Naive thymus-derived CD4-positive, alpha-beta T cell (primary cell): ENCODE data around the gene HEMK1. TPM values are rescaled to one million over a fixed set of nuclear protein-coding genes. Genes with fewer than 3 reads are reported as not detected.

Source experiments
- ATAC-seq: fragments of 150-1000 bp; cut with Tn5 transposase; 2 replicates; pipeline ENCODE4 v1.10.0; 2021; ENCODE audit warnings: mild to moderate bottlenecking, moderate library complexity
- CTCF ChIA-PET: fragments of 350-600 bp; sonication (Branson Sonifier 250); formaldehyde crosslinking; loops from one replicate; lab custom pipeline; 2021; ENCODE audit warnings: antibody characterized with exemption; lab: Charles Lee
- POLR2A ChIA-PET: fragments of 350-600 bp; sonication (Branson Sonifier 250); formaldehyde crosslinking; loops from one replicate; lab custom pipeline; 2021; ENCODE audit warnings: antibody characterized with exemption, inconsistent platforms; lab: Charles Lee
- DNase-seq, 9 donors: peaks; one replicate each; pipeline versions ENCODE4 v3.0.0 to v3.0.0-alpha.2; 2020 to 2022; ENCODE audit warnings: mixed read lengths in 1 of 9
- H3K27ac ChIP-seq: one replicate; pipeline ENCODE4 v1.7.0; 2013; ENCODE audit warnings: mild to moderate bottlenecking, low read depth, low read length, moderate library complexity
- H3K27me3 ChIP-seq, 2 donors: one replicate each; pipeline ENCODE4 v1.7.0; 2013; ENCODE audit warnings: low read length in 2 of 2, mild to moderate bottlenecking in 2 of 2, moderate library complexity in 2 of 2; ENCODE audit not compliant: control insufficient read depth in 2 of 2, insufficient read depth in 2 of 2
- H3K36me3 ChIP-seq, 3 experiments: 1 replicate in 2 of 3; 2 replicates in 1 of 3; pipeline ENCODE4 v1.7.0; 2013; ENCODE audit warnings: low read length in 3 of 3, mild to moderate bottlenecking in 3 of 3, moderate library complexity in 1 of 3; ENCODE audit not compliant: insufficient read depth in 3 of 3, control insufficient read depth in 2 of 3
- H3K4me1 ChIP-seq, 2 donors: one replicate each; pipeline ENCODE4 v1.7.0; 2013; ENCODE audit warnings: low read length in 2 of 2, mild to moderate bottlenecking in 2 of 2, moderate library complexity in 1 of 2; ENCODE audit not compliant: control insufficient read depth in 2 of 2, insufficient read depth in 2 of 2
- H3K4me3 ChIP-seq: 2 replicates; pipeline ENCODE4 v1.7.0; 2013; ENCODE audit warnings: mild to moderate bottlenecking, low read length
- H3K9me3 ChIP-seq, 3 experiments: 1 replicate in 2 of 3; 2 replicates in 1 of 3; pipeline ENCODE4 v1.7.0; 2013; ENCODE audit warnings: low read length in 3 of 3; ENCODE audit not compliant: control insufficient read depth in 2 of 3
- H3K27ac Mint-ChIP-seq, 9 donors: one replicate each; pipeline ENCODE4 v1.8.0; 2020 to 2022; ENCODE audit warnings: mixed read lengths in 9 of 9, mild to moderate bottlenecking in 8 of 9, moderate library complexity in 5 of 9, inconsistent platforms in 2 of 9
- H3K27me3 Mint-ChIP-seq, 5 donors: one replicate each; pipeline ENCODE4 v1.8.0; 2021 to 2022; ENCODE audit warnings: mixed read lengths in 5 of 5, mild to moderate bottlenecking in 1 of 5
- H3K36me3 Mint-ChIP-seq, 5 donors: one replicate each; pipeline ENCODE4 v1.8.0; 2020 to 2022; ENCODE audit warnings: mixed read lengths in 5 of 5, mild to moderate bottlenecking in 3 of 5, inconsistent platforms in 1 of 5
- H3K4me1 Mint-ChIP-seq, 7 donors: one replicate each; pipeline ENCODE4 v1.8.0; 2020 to 2022; ENCODE audit warnings: mixed read lengths in 7 of 7, mild to moderate bottlenecking in 3 of 7, inconsistent platforms in 1 of 7
- H3K4me3 Mint-ChIP-seq, 10 donors: one replicate each; pipeline ENCODE4 v1.8.0; 2020 to 2022; ENCODE audit warnings: mild to moderate bottlenecking in 10 of 10, mixed read lengths in 10 of 10, moderate library complexity in 6 of 10, inconsistent platforms in 2 of 10
- H3K9me3 Mint-ChIP-seq, 11 donors: one replicate each; pipeline ENCODE4 v1.8.0; 2020 to 2022; ENCODE audit warnings: mixed read lengths in 11 of 11, mild to moderate bottlenecking in 4 of 11, inconsistent platforms in 1 of 11, moderate library complexity in 1 of 11
- intact Hi-C, 2 donors: fragments of 100-400 bp; cut with micrococcal nuclease; formaldehyde crosslinking; loops; one replicate each; pipeline ENCODE4 v1.15.1; 2023
- polyA plus RNA-seq, 2 donors: library from polyadenylated mRNA; unstranded; fragments of 300-500 nt; fragmentation: Illumina TruSeq; gene quantifications; one replicate each; pipeline ENCODE4 v1.2.3, GENCODE V29; 2021
- total RNA-seq, 6 experiments: library from RNA in 5 of 6; stranded (reverse) in 5 of 6; gene quantifications; 1 replicate in 5 of 6; 2 replicates in 1 of 6; pipeline ENCODE4 v1.2.3 and lab custom pipeline; 2021 to 2026

Gene HEMK1
- total and polyA plus RNA-seq, 7 experiments from 2014 or later, result 32.1 to 71.1 (median 40.1) TPM

GRCh38 chr3:50588759-50589433, 19.6 kb downstream of the HEMK1 start:
- DNase-seq (no peak), ATAC-seq (no peak)
- intact Hi-C loops, result no loop called here
- peaks cover 39 to 90% (median 63%) of the 10 kb centered on the region in 7 donors for H3K4me1 Mint-ChIP-seq
- peak overlapping the region; percentile 21 to 69 (median 58) for H3K4me3 Mint-ChIP-seq
- no peaks in the 10 kb centered on the region for H3K9me3 Mint-ChIP-seq
- Histone ChIP-seq H3K4me3 (no peak overlapping the region), H3K4me1 (peaks cover 42 to 60% of the 10 kb centered on the region in 2 donors), H3K27ac (peak overlapping the region; percentile 62), H3K36me3 (peaks cover 0 to 9% (median 0%) of the 10 kb centered on the region in 3 experiments), H3K27me3 (no peaks in the 10 kb centered on the region), H3K9me3 (no peaks in the 10 kb centered on the region)
- H3K27me3 Mint-ChIP-seq, result no peaks in the 10 kb centered on the region
- POLR2A ChIA-PET, result interaction anchor here (6.3 to 11.1 kb wide), 3 partner anchors 11 to 19 kb away, joined by 78 to 410 read pairs (median 130); partner anchors contain the start of genes C3orf18, CISH, HEMK1 and MAPKAPK3
- CTCF ChIA-PET, result interaction anchor here (1.3 to 11.1 kb wide), 4 partner anchors 10 to 22 kb away, joined by 5 to 268 read pairs (median 51); partner anchors contain the start of genes C3orf18, CISH, HEMK1 and MAPKAPK3
- peaks cover 0 to 14% (median 0%) of the 10 kb centered on the region in 5 donors for H3K36me3 Mint-ChIP-seq
- H3K27ac Mint-ChIP-seq, result peak overlapping the region; percentile 67 to 95 (median 82)

GRCh38 chr3:50591196-50591741, 21.9 kb downstream of the HEMK1 start:
- H3K4me3 Mint-ChIP-seq, result peak overlapping the region; percentile 52 to 80 (median 72)
- peaks cover 0 to 9% (median 0%) of the 10 kb centered on the region in 5 donors for H3K36me3 Mint-ChIP-seq
- H3K27me3 Mint-ChIP-seq, result no peaks in the 10 kb centered on the region
- CTCF ChIA-PET, result interaction anchor here (1.3 to 11.1 kb wide), 7 partner anchors 10 to 61 kb away, joined by 6 to 268 read pairs (median 9); partner anchors contain the start of genes C3orf18, CISH, HEMK1 and MAPKAPK3
- no peaks in the 10 kb centered on the region for H3K9me3 ChIP-seq
- ATAC-seq (no peak), DNase-seq (peak in 1 of 9 donors; percentile 44)
- POLR2A ChIA-PET, result interaction anchor here (0.8 to 11.1 kb wide), 6 partner anchors 13 to 437 kb away, joined by 3 to 410 read pairs (median 40); partner anchors contain the start of genes C3orf18, CISH, HEMK1 and MAPKAPK3
- intact Hi-C loops, result loop anchor here (1.0 kb wide), 6 partner anchors 10 to 21 kb away; partner anchors contain the start of gene CISH (in 1 of the 2)
- peaks cover 57 to 93% (median 80%) of the 10 kb centered on the region in 7 donors for H3K4me1 Mint-ChIP-seq
- peak overlapping the region; percentile 64 to 97 (median 92) for H3K27ac Mint-ChIP-seq
- peaks cover 42 to 69% of the 10 kb centered on the region in 2 donors for H3K4me1 ChIP-seq
- no peaks in the 10 kb centered on the region for H3K9me3 Mint-ChIP-seq
- no peaks in the 10 kb centered on the region for H3K36me3 ChIP-seq
- H3K27ac ChIP-seq, result peak overlapping the region; percentile 73
- peak overlapping the region; percentile 18 for H3K4me3 ChIP-seq
- no peaks in the 10 kb centered on the region for H3K27me3 ChIP-seq

GRCh38 chr3:50592568-50592967, 23.2 kb downstream of the HEMK1 start:
- peak overlapping the region; percentile 73 for H3K27ac ChIP-seq
- ChIA-PET CTCF (interaction anchor here (0.8 to 11.1 kb wide), 6 partner anchors 9 to 57 kb away, joined by 3 to 268 read pairs (median 16); partner anchors contain the start of genes C3orf18, CISH, HEMK1 and MAPKAPK3), POLR2A (interaction anchor here (1.0 to 11.1 kb wide), 5 partner anchors 14 to 433 kb away, joined by 5 to 410 read pairs (median 78); partner anchors contain the start of genes C3orf18, CISH, HEMK1 and MAPKAPK3)
- intact Hi-C loops, result no loop called here
- peaks cover 0 to 9% (median 0%) of the 10 kb centered on the region in 5 donors for H3K36me3 Mint-ChIP-seq
- peaks cover 52 to 83% (median 73%) of the 10 kb centered on the region in 7 donors for H3K4me1 Mint-ChIP-seq
- no peaks in the 10 kb centered on the region for H3K9me3 Mint-ChIP-seq
- H3K4me3 ChIP-seq, result no peak overlapping the region
- no peaks in the 10 kb centered on the region for H3K9me3 ChIP-seq
- DNase-seq (no peak), ATAC-seq (no peak)
- no peaks in the 10 kb centered on the region for H3K27me3 ChIP-seq
- peak overlapping the region in 7 of 10 donors; percentile 36 to 78 (median 63) for H3K4me3 Mint-ChIP-seq
- no peaks in the 10 kb centered on the region for H3K27me3 Mint-ChIP-seq
- H3K36me3 ChIP-seq, result no peaks in the 10 kb centered on the region
- H3K4me1 ChIP-seq, result peaks cover 39 to 64% of the 10 kb centered on the region in 2 donors
- H3K27ac Mint-ChIP-seq, result peak overlapping the region; percentile 80 to 97 (median 93)

GRCh38 chr3:50594253-50594785, 25.0 kb downstream of the HEMK1 start:
- DNase-seq (no peak), ATAC-seq (no peak)
- Histone ChIP-seq H3K27me3 (no peaks in the 10 kb centered on the region), H3K4me3 (no peak overlapping the region), H3K9me3 (no peaks in the 10 kb centered on the region), H3K4me1 (peaks cover 22 to 50% of the 10 kb centered on the region in 2 donors), H3K27ac (peak overlapping the region; percentile 27), H3K36me3 (no peaks in the 10 kb centered on the region)
- Mint-ChIP-seq H3K9me3 (no peaks in the 10 kb centered on the region), H3K27ac (peak overlapping the region in 7 of 9 donors; percentile 36 to 97 (median 56)), H3K27me3 (no peaks in the 10 kb centered on the region), H3K4me3 (peak overlapping the region in 2 of 10 donors; percentile 35 to 68), H3K4me1 (peaks cover 43 to 79% (median 66%) of the 10 kb centered on the region in 7 donors), H3K36me3 (peaks cover 0 to 16% (median 0%) of the 10 kb centered on the region in 5 donors)
- intact Hi-C loops, result no loop called here
- POLR2A ChIA-PET, result interaction anchor here (1.0 to 11.1 kb wide), 4 partner anchors 11 to 25 kb away, joined by 4 to 410 read pairs (median 104); partner anchors contain the start of genes C3orf18, CISH, HEMK1 and MAPKAPK3
- CTCF ChIA-PET, result interaction anchor here (0.7 to 11.1 kb wide), 2 partner anchors 17 to 948 kb away, joined by 3 to 268 read pairs; partner anchors contain the start of genes CISH and MAPKAPK3

GRCh38 chr3:50599115-50599715, 29.9 kb downstream of the HEMK1 start:
- CTCF ChIA-PET, result interaction anchor here (1.1 to 2.1 kb wide), 4 partner anchors 8 to 13 kb away, joined by 4 to 7 read pairs (median 6); partner anchors contain the start of gene CISH
- ATAC-seq, result no peak
- no peak overlapping the region for H3K4me3 ChIP-seq
- Mint-ChIP-seq H3K27me3 (no peaks in the 10 kb centered on the region), H3K4me3 (peak overlapping the region in 6 of 10 donors; percentile 9 to 87 (median 22)), H3K27ac (peak overlapping the region in 6 of 9 donors; percentile 51 to 94 (median 85)), H3K4me1 (peaks cover 60 to 83% (median 73%) of the 10 kb centered on the region in 7 donors), H3K9me3 (no peaks in the 10 kb centered on the region), H3K36me3 (peaks cover 0 to 34% (median 3%) of the 10 kb centered on the region in 5 donors)
- peaks cover 49 to 58% of the 10 kb centered on the region in 2 donors for H3K4me1 ChIP-seq
- intact Hi-C loops, result no loop called here
- peak overlapping the region; percentile 93 for H3K27ac ChIP-seq
- POLR2A ChIA-PET, result interaction anchor here (7.2 to 25.1 kb wide), 3 partner anchors 9 to 26 kb away, joined by 101 to 730 read pairs (median 410); partner anchors contain the start of genes C3orf18, CISH and HEMK1
- H3K9me3 ChIP-seq, result no peaks in the 10 kb centered on the region
- peaks cover 0 to 12% (median 1%) of the 10 kb centered on the region in 3 experiments for H3K36me3 ChIP-seq
- no peak for DNase-seq
- H3K27me3 ChIP-seq, result no peaks in the 10 kb centered on the region
